ENCODE data around the gene NSD2.

Gene NSD2

DNA sequence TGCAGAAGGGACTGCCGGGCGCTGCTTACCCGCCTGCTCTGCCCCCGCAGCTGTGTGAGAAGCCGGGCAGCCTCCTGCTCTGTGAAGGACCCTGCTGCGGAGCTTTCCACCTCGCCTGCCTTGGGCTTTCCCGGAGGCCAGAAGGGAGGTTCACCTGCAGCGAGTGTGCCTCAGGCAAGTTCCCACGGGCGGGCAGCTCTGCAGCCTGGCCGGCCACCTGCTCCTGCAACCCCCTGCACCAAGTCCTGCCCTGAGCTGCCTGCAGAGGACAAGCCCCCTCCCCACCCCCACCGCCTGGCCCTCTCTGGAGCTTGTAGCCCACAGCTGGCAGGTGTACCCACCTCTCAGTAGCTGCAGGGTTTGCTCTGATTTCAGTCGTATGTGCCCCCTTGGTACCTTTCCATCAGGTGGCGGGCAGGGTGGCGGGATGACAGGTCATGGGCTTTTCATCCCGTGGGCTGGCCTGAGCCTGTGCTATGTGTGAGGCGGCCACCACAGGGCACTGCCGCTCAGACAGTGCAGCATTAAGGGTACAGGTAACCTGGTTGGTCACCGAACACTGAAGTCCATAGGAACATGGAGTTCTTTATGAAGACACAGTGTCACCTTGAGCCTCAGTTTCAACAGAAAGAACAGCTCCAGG, 81.0 kb downstream of the NSD2 start:
- no peaks in the 10 kb centered on the region for H3K9me3 ChIP-seq (ENCODE audit: control insufficient read depth, low read length)
- no peak overlapping the region for H3K27ac ChIP-seq (ENCODE audit: low read length, poor library complexity, severe bottlenecking)
- no peak overlapping the region for H2AK5ac ChIP-seq (ENCODE audit: low read length, severe bottlenecking)

DNA sequence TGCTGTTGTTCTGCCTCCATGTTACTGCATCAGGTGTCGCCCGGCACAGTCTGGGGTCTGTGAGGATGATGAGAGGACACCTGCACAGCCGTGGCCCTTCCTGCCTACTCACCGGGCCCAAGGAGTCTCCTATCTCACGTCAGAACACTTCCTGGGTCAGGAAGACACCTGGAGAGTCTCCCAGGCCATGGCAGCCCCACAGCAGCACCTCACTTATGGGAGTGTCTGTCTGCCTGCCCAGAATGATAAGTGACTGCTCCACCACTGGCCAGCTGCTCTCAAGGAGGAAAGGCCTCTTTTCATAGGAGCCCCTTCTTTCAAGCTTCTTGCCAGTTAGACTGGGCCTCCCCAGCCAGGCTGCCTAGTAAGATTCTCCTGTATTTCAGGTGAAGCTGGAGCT, 81.5 kb downstream of the NSD2 start:
- no peak overlapping the region for H3K23ac ChIP-seq (ENCODE audit: low read length in 2 of 2)
- no peak overlapping the region for H3K4ac ChIP-seq (ENCODE audit: low read depth in 1 of 2, low read length in 2 of 2)
- H3K4me3 ChIP-seq (ENCODE audit: insufficient read depth in 1 of 2, low read depth in 1 of 2, low read length in 2 of 2): no peak overlapping the region
- no peak overlapping the region for H2AFZ ChIP-seq (ENCODE audit: low read depth, low read length)
- no peak overlapping the region for H3K4me2 ChIP-seq (ENCODE audit: low read length, poor library complexity, severe bottlenecking)
- 96% methylated on average over 5 of the region's 5 CpGs for WGBS
- no peak overlapping the region for H2AK5ac ChIP-seq (ENCODE audit: low read length, severe bottlenecking)
- no peak overlapping the region for H2BK15ac ChIP-seq (ENCODE audit: low read depth, poor library complexity, severe bottlenecking)
- no peak overlapping the region for H4K8ac ChIP-seq (ENCODE audit: low read length)
- no peak overlapping the region for H3K9ac ChIP-seq (ENCODE audit: low read length)
- no peak overlapping the region for H3K18ac ChIP-seq (ENCODE audit: low read depth in 1 of 2, low read length in 2 of 2)
- H3K79me1 ChIP-seq (replicated peaks; ENCODE audit: low read length, poor library complexity, severe bottlenecking): peaks cover 54% of the 10 kb centered on the region
- peaks cover 2% of the 10 kb centered on the region for H3K4me1 ChIP-seq (ENCODE audit: control insufficient read depth, insufficient read depth, low read depth, low read length)
- no peak overlapping the region for H2BK120ac ChIP-seq (ENCODE audit: low read depth, low read length)
- H2BK5ac ChIP-seq (ENCODE audit: low read depth, low read length, poor library complexity, severe bottlenecking): no peak overlapping the region
- H3K9me3 ChIP-seq (ENCODE audit: control insufficient read depth, low read length): no peaks in the 10 kb centered on the region
- H4K91ac ChIP-seq (ENCODE audit: low read length): no peak overlapping the region
- H3K27me3 ChIP-seq (ENCODE audit: control insufficient read depth in 1 of 2, insufficient read depth in 1 of 2, low read length in 2 of 2): no peaks in the 10 kb centered on the region
- no peak for DNase-seq
- no peak overlapping the region for H3K14ac ChIP-seq (ENCODE audit: low read length in 2 of 2)
- no peak overlapping the region for H3K27ac ChIP-seq (ENCODE audit: low read length, poor library complexity, severe bottlenecking)
- H3K36me3 ChIP-seq (ENCODE audit: control insufficient read depth in 1 of 2, insufficient read depth in 2 of 2, low read depth in 1 of 2, low read length in 2 of 2): peaks cover 51 to 58% of the 10 kb centered on the region in 2 experiments
- no peak overlapping the region for H2BK12ac ChIP-seq (ENCODE audit: low read length in 2 of 2)

More for the DNA sequence above, 81.0 kb downstream of the NSD2 start:
- Histone ChIP-seq H3K9ac (ENCODE audit: low read length) (no peak overlapping the region), H3K4me2 (ENCODE audit: low read length, poor library complexity, severe bottlenecking) (no peak overlapping the region), H3K4me1 (ENCODE audit: control insufficient read depth, insufficient read depth, low read depth, low read length) (peaks cover 2% of the 10 kb centered on the region), H3K14ac (ENCODE audit: low read length in 2 of 2) (no peak overlapping the region), H3K4me3 (ENCODE audit: insufficient read depth in 1 of 2, low read depth in 1 of 2, low read length in 2 of 2) (no peak overlapping the region), H2BK15ac (ENCODE audit: low read depth, poor library complexity, severe bottlenecking) (no peak overlapping the region), H2BK120ac (ENCODE audit: low read depth, low read length) (no peak overlapping the region), H2BK5ac (ENCODE audit: low read depth, low read length, poor library complexity, severe bottlenecking) (no peak overlapping the region), H3K27me3 (ENCODE audit: control insufficient read depth in 1 of 2, insufficient read depth in 1 of 2, low read length in 2 of 2) (no peaks in the 10 kb centered on the region), H3K18ac (ENCODE audit: low read depth in 1 of 2, low read length in 2 of 2) (no peak overlapping the region), H3K23ac (ENCODE audit: low read length in 2 of 2) (no peak overlapping the region), H3K36me3 (ENCODE audit: control insufficient read depth in 1 of 2, insufficient read depth in 2 of 2, low read depth in 1 of 2, low read length in 2 of 2) (peaks cover 51 to 57% of the 10 kb centered on the region in 2 experiments), H4K91ac (ENCODE audit: low read length) (peak overlapping the region; percentile 22), H4K8ac (ENCODE audit: low read length) (no peak overlapping the region), H2AFZ (ENCODE audit: low read depth, low read length) (no peak overlapping the region), H3K79me1 (replicated peaks; ENCODE audit: low read length, poor library complexity, severe bottlenecking) (peaks cover 53% of the 10 kb centered on the region), H2BK12ac (ENCODE audit: low read length in 2 of 2) (no peak overlapping the region), H3K4ac (ENCODE audit: low read depth in 1 of 2, low read length in 2 of 2) (no peak overlapping the region)
- DNase-seq: no peak
- WGBS: 98% methylated on average over 20 of the region's 20 CpGs

GRCh38 chr4:1953335-1953734, 82.1 kb downstream of the NSD2 start:
- no peak overlapping the region for H3K14ac ChIP-seq (ENCODE audit: low read length in 2 of 2)
- no peak overlapping the region for H3K9ac ChIP-seq (ENCODE audit: low read length)
- H3K9me3 ChIP-seq (ENCODE audit: control insufficient read depth, low read length): no peaks in the 10 kb centered on the region
- peaks cover 2% of the 10 kb centered on the region for H3K4me1 ChIP-seq (ENCODE audit: control insufficient read depth, insufficient read depth, low read depth, low read length)
- H2AK5ac ChIP-seq (ENCODE audit: low read length, severe bottlenecking): no peak overlapping the region
- H3K4ac ChIP-seq (ENCODE audit: low read depth in 1 of 2, low read length in 2 of 2): no peak overlapping the region
- 97% methylated on average over 8 of the region's 9 CpGs for WGBS
- H2AFZ ChIP-seq (ENCODE audit: low read depth, low read length): no peak overlapping the region
- no peak overlapping the region for H2BK120ac ChIP-seq (ENCODE audit: low read depth, low read length)
- H3K27ac ChIP-seq (ENCODE audit: low read length, poor library complexity, severe bottlenecking): no peak overlapping the region
- no peak overlapping the region for H2BK15ac ChIP-seq (ENCODE audit: low read depth, poor library complexity, severe bottlenecking)
- no peak overlapping the region for H4K91ac ChIP-seq (ENCODE audit: low read length)
- H2BK5ac ChIP-seq (ENCODE audit: low read depth, low read length, poor library complexity, severe bottlenecking): no peak overlapping the region
- no peak overlapping the region for H2BK12ac ChIP-seq (ENCODE audit: low read length in 2 of 2)
- DNase-seq: no peak
- H3K4me3 ChIP-seq (ENCODE audit: insufficient read depth in 1 of 2, low read depth in 1 of 2, low read length in 2 of 2): no peak overlapping the region
- no peak overlapping the region for H4K8ac ChIP-seq (ENCODE audit: low read length)
- H3K18ac ChIP-seq (ENCODE audit: low read depth in 1 of 2, low read length in 2 of 2): no peak overlapping the region
- no peaks in the 10 kb centered on the region for H3K27me3 ChIP-seq (ENCODE audit: control insufficient read depth in 1 of 2, insufficient read depth in 1 of 2, low read length in 2 of 2)
- peaks cover 57 to 59% of the 10 kb centered on the region in 2 experiments for H3K36me3 ChIP-seq (ENCODE audit: control insufficient read depth in 1 of 2, insufficient read depth in 2 of 2, low read depth in 1 of 2, low read length in 2 of 2)
- peaks cover 56% of the 10 kb centered on the region for H3K79me1 ChIP-seq (replicated peaks; ENCODE audit: low read length, poor library complexity, severe bottlenecking)
- no peak overlapping the region for H3K23ac ChIP-seq (ENCODE audit: low read length in 2 of 2)
- no peak overlapping the region for H3K4me2 ChIP-seq (ENCODE audit: low read length, poor library complexity, severe bottlenecking)

DNA sequence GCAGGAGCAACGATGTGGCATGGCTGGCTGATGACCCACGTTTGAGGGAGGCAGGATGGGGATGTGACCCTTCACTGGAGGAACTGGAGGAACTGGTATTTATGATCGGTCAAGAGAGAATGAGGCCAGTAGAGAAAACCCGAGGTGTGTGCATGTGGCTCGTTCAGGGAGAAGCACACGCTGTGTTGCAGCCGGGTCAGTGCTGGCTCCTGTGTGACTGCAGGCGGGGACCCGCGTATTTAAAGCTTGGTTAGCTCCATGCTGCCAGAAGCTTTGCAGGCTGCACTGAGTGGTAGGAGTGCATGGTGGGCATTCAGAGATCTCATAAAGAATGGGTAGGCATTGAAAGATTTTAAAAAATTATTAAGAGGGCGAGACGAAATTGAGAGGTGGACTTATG, 85.4 kb downstream of the NSD2 start:
- Histone ChIP-seq H3K9ac (ENCODE audit: low read length) (no peak overlapping the region), H4K91ac (ENCODE audit: low read length) (no peak overlapping the region), H2BK5ac (ENCODE audit: low read depth, low read length, poor library complexity, severe bottlenecking) (no peak overlapping the region), H3K23ac (ENCODE audit: low read length in 2 of 2) (no peak overlapping the region), H3K4me3 (ENCODE audit: insufficient read depth in 1 of 2, low read depth in 1 of 2, low read length in 2 of 2) (no peak overlapping the region), H2AFZ (ENCODE audit: low read depth, low read length) (no peak overlapping the region), H3K4me1 (ENCODE audit: control insufficient read depth, insufficient read depth, low read depth, low read length) (peaks cover 6% of the 10 kb centered on the region), H3K27ac (ENCODE audit: low read length, poor library complexity, severe bottlenecking) (no peak overlapping the region), H3K4ac (ENCODE audit: low read depth in 1 of 2, low read length in 2 of 2) (no peak overlapping the region), H2BK15ac (ENCODE audit: low read depth, poor library complexity, severe bottlenecking) (no peak overlapping the region), H2BK12ac (ENCODE audit: low read length in 2 of 2) (no peak overlapping the region), H3K14ac (ENCODE audit: low read length in 2 of 2) (no peak overlapping the region), H3K79me1 (replicated peaks; ENCODE audit: low read length, poor library complexity, severe bottlenecking) (peaks cover 60% of the 10 kb centered on the region), H3K9me3 (ENCODE audit: control insufficient read depth, low read length) (no peaks in the 10 kb centered on the region), H4K8ac (ENCODE audit: low read length) (no peak overlapping the region), H3K4me2 (ENCODE audit: low read length, poor library complexity, severe bottlenecking) (no peak overlapping the region), H2AK5ac (ENCODE audit: low read length, severe bottlenecking) (no peak overlapping the region), H3K27me3 (ENCODE audit: control insufficient read depth in 1 of 2, insufficient read depth in 1 of 2, low read length in 2 of 2) (no peaks in the 10 kb centered on the region), H2BK120ac (ENCODE audit: low read depth, low read length) (no peak overlapping the region), H3K18ac (ENCODE audit: low read depth in 1 of 2, low read length in 2 of 2) (no peak overlapping the region), H3K36me3 (ENCODE audit: control insufficient read depth in 1 of 2, insufficient read depth in 2 of 2, low read depth in 1 of 2, low read length in 2 of 2) (peaks cover 67 to 82% of the 10 kb centered on the region in 2 experiments)
- 95% methylated on average over 12 of the region's 12 CpGs for WGBS
- no peak for DNase-seq
